Superior temporal gyrus (tissue), 1 donor: ENCODE results near the gene TRIM65.
A peak's percentile ranks its signal among the peaks of the same experiment; 100 is the strongest.

Experiments used
- DNase-seq: peaks from one replicate; pipeline ENCODE4 v3.0.0-alpha.2; 2016; ENCODE audit errors: extremely low spot score

TRIM65 gene, protein sequence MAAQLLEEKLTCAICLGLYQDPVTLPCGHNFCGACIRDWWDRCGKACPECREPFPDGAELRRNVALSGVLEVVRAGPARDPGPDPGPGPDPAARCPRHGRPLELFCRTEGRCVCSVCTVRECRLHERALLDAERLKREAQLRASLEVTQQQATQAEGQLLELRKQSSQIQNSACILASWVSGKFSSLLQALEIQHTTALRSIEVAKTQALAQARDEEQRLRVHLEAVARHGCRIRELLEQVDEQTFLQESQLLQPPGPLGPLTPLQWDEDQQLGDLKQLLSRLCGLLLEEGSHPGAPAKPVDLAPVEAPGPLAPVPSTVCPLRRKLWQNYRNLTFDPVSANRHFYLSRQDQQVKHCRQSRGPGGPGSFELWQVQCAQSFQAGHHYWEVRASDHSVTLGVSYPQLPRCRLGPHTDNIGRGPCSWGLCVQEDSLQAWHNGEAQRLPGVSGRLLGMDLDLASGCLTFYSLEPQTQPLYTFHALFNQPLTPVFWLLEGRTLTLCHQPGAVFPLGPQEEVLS

GRCh38 chr17:75896415-75897159, at the start of gene TRIM65:
TRIM65 (minus strand) TSS chr17:75896951; CDS start chr17:75896937, 14 bp downstream.
- DNase-seq: peak; percentile 80

DNA sequence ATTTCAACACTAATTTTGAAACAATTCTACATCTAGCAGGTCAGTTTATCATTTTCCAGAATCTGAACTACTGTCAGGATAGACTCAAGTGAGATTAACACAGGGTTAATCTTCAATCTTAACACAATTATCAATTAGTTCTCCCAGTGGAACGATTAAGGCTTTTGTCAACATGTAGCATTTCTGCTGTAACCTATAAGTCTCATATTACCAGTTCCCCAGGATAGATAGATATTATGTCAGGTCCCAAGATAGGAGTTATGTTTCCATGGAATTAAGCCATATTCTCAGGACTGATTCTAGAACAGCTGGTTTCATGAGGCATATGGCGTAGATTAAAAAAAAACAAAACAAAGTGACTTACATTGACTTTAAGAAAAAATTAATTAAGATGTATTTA, 48.5 kb upstream of the TRIM65 start:
- no peak for DNase-seq

GRCh38 chr17:75943491-75943890, 46.7 kb upstream of the TRIM65 start:
- no peak for DNase-seq

DNA sequence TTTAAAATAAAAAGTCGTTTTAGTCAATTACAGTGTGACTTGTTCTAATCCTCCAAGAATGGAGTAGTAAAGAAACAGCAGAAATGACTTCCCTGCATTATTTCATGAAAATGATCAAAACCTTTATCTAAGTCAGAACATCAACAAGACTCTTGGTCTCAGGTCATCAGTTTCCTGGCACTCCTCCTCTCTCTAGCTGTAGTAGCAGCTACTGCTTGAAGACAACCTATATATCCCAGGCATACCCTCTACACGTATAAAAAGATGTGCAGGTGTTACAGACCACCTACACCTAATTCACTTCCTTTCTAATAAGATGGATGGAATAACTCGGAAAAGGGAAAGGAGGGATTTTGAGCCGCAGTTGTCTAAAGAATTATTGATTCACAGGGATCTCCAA, 45.7 kb upstream of the TRIM65 start:
- no peak for DNase-seq

DNA sequence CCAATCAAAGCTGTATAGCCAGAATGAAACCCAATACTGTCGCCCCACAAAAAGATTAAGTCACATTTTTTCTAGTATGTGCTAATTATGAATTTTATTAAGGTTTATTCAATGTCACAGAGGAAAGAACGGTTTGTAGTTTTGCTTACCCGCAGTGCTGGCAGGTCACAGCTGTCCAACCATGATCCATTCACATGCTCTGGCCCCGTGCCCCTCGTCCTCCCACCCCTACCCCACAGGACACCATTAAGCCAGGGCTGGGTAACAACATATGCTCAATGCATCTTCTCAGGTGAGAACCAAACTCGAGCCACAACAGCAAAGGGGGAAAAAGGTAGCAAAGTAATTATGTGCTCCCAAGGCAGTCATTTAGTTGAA, 44.7 kb upstream of the TRIM65 start:
- DNase-seq: no peak

DNA sequence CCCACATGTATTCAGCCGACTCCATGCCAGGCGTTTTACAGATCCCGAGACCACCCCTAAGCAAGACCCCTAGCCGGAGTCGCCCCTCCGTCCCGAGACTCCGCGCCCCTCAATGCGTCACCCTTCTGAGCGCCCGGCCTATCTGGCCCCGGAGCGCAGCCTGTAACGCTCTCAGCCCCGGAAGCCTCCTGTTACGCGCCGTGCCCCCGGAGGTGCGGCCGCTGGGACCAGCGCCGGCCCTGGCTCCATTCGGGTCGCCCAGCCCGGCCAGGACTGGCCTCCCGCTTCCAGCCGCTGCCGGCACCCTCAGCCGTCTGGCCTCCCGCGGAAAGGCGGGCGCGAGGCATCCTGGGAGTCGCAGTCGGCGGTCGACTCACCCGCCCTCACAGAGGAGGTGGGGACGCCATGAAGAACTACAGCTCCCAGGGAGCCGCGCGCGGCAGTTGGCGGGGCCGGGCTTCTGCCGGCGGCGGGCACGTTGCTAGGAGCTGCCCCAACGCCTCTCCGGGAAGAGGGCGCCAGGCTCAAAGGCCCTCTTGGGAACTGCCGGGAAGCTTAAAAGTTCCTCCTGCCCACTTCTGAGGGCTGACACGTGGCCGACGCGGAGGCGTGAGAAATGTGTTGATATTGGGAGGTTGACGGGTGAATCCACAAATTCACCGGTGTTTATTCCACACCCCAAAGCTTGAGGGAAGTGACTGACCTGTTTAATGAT, 44.1 kb upstream of the TRIM65 start, which contains the start of gene FBF1:
Gene FBF1 (minus strand): TSS at position 316 of the 715 bp plus-strand sequence. CDS start 2,893 bp downstream, outside the sequence.
- DNase-seq: peak; percentile 95

DNA sequence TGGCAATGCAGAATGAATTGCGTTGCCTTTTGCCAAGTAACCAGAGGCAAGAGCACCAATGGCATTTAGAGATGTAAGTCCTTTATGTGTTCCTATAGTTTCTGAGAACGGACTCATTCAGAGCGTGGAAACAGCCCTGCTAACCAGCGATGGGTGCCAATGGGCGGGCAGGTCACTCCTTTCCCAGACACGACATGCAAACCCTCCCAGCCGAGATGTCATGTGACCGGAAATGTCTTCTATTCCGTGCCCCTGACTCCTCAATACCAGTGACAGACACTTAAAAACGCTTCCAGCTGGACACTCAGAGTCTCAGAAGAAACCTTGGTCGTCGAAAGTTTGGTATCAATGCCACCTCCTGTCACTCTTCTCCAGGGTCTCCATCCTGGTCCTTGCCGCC, 40.9 kb upstream of the TRIM65 start:
- no peak for DNase-seq

- DNase-seq: no peak
These were observed 37.1 kb upstream of the TRIM65 start for GRCh38 chr17:75933808-75934207.

- DNase-seq: no peak
These were observed 36.1 kb upstream of the TRIM65 start for GRCh38 chr17:75932852-75933251.

DNA sequence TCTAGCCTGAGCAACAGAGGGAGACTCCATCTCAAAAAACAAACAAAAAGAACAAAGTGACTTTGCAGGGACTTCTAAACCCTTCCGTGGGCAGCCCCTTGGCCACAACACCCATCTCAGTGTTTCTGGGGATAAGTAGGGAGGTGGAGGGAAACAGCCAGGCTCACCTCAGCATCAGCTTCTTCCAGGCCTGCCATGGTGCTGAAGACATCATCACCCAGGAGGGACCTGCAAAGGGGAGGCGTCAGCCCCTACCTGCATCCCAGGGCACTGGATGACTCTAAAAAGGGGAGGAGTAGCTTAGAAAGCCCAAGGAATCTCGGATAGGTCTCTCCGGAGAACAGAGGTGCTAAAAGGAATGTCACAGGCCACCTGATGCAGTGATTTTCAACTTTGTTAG, 34.3 kb upstream of the TRIM65 start:
- DNase-seq: no peak

DNA sequence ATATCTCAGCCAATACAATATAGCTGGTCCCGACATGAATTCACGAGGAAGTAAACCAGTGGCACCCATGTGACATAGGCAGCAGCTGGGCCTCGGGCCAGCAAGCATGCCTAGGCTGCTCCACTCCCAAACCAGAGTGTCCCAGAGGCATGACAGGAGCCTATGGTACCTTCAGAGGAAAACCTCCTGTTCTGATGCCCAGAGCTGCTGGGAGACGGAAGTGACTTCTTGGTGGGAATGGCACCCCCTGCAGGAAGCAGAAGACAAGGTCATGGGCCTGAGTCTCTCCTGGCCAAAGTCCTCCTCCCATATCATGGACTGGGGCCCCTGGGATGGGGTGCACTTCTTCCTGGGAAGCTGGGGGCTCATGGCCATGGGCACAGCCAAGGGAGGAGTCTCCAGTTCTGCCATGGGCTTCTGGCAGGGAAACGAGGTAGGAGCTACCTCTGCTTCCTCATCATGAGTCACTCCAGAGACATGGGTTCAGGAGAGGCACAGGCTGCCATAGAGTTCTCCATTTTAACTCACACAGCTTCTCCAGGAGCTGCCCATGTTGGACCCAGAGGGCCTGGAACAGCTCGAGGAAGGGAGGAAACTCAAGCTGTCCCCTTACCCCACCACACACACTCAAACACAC, 30.7 kb upstream of the TRIM65 start:
- no peak for DNase-seq

DNA sequence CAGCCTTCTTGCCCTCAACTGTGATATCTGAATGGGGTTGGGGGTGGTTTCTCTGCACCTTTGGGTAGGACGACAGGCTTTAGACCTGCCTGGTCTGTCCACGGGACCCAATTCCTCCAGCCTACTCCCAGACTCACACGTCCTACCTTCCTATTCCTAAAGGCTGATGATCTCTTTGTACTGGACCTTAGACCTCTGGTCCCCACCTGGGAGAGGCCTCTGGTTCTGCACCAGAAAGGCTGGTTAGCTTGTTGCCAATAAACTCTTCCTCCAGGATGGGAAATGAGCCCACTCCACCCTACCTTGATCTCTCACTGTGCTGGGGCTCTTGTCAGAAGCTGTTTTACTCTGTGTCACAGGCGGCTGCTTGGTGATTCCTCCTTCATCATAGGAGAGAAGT, 29.7 kb upstream of the TRIM65 start:
- DNase-seq: no peak

DNA sequence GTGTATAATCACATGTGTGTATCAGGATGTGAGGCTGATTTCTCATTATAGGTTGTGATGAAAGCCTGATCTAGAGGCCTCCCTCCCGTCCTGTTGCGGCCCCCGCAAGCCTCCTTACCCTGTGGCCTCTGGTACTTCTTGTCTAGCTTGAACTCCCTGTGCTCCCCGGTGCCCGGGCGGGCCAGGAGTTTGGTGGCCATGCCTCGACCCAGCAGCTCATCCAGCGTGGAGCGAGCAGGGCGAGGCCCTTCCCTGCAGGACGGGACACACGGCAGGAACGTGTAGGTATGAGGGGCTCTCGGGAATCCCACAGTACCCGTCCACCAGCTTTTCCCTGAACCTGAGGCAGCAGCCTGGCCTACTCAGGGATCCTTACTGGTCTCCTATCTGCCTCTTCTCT, 29.2 kb upstream of the TRIM65 start:
- DNase-seq: no peak

GRCh38 chr17:75925103-75925502, 28.4 kb upstream of the TRIM65 start:
- no peak for DNase-seq

GRCh38 chr17:75922963-75923874, 26.5 kb upstream of the TRIM65 start:
- DNase-seq: no peak

DNA sequence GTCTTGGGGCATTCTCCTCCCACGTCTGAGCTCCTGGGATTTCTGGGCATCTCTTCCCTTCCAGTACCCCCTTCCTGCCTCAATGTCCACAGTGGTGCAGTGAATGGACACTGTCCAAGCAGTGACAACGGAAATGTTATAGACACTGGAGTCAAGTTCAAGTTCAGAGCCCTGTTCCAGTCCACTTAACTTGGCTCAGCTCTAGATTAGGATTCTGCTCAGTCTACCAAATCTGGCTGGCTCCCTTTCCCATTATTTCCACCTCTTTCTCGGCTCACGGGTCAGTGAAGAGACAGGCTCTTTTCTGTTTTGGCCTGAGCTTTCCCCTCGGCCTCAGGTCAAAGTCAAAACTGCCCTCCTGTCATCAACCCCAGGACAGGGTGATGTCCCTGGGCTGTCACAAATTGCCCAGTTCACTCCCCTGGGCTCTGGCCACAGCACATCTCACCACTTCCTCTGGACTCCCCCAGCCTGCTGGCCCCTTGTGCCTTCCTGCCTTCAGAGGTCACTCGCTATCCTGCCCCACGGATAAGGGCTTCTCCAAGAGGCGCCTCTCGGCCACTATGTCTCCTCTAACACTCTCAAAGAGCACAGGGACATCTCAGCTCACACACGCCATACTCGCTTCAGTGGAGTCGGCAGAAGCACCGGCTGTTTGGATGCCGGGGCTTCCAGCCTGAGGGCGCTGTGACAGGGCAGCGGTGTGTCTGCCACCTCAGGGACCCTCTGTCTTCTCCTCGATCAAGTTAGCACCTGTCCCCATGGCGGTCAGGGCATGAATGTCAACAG, 25.6 kb upstream of the TRIM65 start:
- no peak for DNase-seq

DNA sequence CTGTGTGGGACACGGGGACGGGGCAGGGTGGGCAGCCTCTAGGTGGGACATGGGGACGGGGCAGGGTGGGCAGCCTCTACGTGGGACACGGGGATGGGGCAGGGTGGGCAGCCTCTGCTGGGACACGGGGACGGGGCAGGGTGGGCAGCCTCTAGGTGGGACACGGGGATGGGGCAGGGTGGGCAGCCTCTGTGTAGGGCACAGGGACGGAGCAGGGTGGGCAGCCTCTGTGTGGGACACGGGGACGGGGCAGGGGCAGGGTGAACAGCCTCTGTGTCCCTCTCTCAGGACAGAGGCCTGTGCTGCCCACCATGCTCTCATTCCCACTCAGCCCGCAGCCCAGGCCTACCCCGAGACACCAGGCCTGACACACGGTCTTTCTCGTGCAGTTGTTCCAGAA, 24.8 kb upstream of the TRIM65 start:
- no peak for DNase-seq

- no peak for DNase-seq
These were observed 23.4 kb upstream of the TRIM65 start for GRCh38 chr17:75920045-75920560.

- DNase-seq: no peak
These were observed 22.9 kb upstream of the TRIM65 start for GRCh38 chr17:75919611-75920010.
